Activated CD4-positive, alpha-beta memory T cell treated with anti-CD3 and anti-CD28 coated beads, Interleukin-2, amount 10 ng/mL, durations not matched to agents 7 days and 5 days (primary cell): ENCODE data around the gene LRRC8C. TPM values are rescaled to one million over a fixed set of nuclear protein-coding genes. Genes with fewer than 3 reads are reported as not detected.
"Not testable (repeated sequence)": the region's sequence is repeated elsewhere in the genome, so short reads cannot be mapped to it uniquely, and the experiment has no call there.

Experiments
- CTCF ChIA-PET: fragments of 350-600 bp; sonication (Branson Sonifier 250); formaldehyde crosslinking; loops from one replicate; lab custom pipeline; 2021; ENCODE audit warnings: antibody characterized with exemption, inconsistent platforms; lab: Charles Lee
- POLR2A ChIA-PET: fragments of 350-600 bp; sonication (Branson Sonifier 250); formaldehyde crosslinking; loops from one replicate; lab custom pipeline; 2021; ENCODE audit warnings: antibody characterized with exemption; lab: Charles Lee
- DNase-seq: peaks from one replicate; pipeline ENCODE4 v3.0.0-alpha.2; 2020
- H3K27ac Mint-ChIP-seq: one replicate; pipeline ENCODE4 v1.8.0; 2021; ENCODE audit warnings: mild to moderate bottlenecking, mixed read lengths
- H3K27me3 Mint-ChIP-seq: one replicate; pipeline ENCODE4 v1.8.0; 2021; ENCODE audit warnings: mixed read lengths
- H3K36me3 Mint-ChIP-seq: one replicate; pipeline ENCODE4 v1.8.0; 2021; ENCODE audit warnings: low read depth, mixed read lengths
- H3K4me1 Mint-ChIP-seq: one replicate; pipeline ENCODE4 v1.8.0; 2021; ENCODE audit warnings: mixed read lengths
- H3K4me3 Mint-ChIP-seq: one replicate; pipeline ENCODE4 v1.8.0; 2021; ENCODE audit warnings: mild to moderate bottlenecking, mixed read lengths
- H3K9me3 Mint-ChIP-seq: one replicate; pipeline ENCODE4 v1.8.0; 2021; ENCODE audit warnings: mixed read lengths
- total RNA-seq, 2 experiments: library from RNA; stranded (reverse); gene quantifications; one replicate each; pipeline ENCODE4 v1.2.3, GENCODE V29; 2021

LRRC8C gene
- total RNA-seq, 2 experiments from 2014 or later: 52.5 to 55.6 TPM

GRCh38 chr1:89624715-89625323 lies 8.1 kb upstream of the LRRC8C start:
- peaks cover 46% of the 10 kb centered on the region for H3K36me3 Mint-ChIP-seq
- POLR2A ChIA-PET: interaction anchor here (0.9 to 24.5 kb wide), 3 partner anchors 9 to 32 kb away, joined by 3 to 828 read pairs (median 7); no protein-coding TSS in a partner anchor

GRCh38 chr1:89627596-89627962 lies 5.3 kb upstream of the LRRC8C start:
- peaks cover 47% of the 10 kb centered on the region for H3K36me3 Mint-ChIP-seq
- CTCF ChIA-PET: interaction anchor here (1.0 to 9.4 kb wide), 9 partner anchors 10 to 360 kb away, joined by 3 to 102 read pairs (median 5); no protein-coding TSS in a partner anchor
- peak overlapping the region; percentile 8 for H3K27ac Mint-ChIP-seq
- POLR2A ChIA-PET: interaction anchor here (0.7 to 24.5 kb wide), 8 partner anchors 8 to 737 kb away, joined by 3 to 828 read pairs (median 4); no protein-coding TSS in a partner anchor
- H3K4me1 Mint-ChIP-seq: peaks cover 72% of the 10 kb centered on the region
- no peak for DNase-seq
- no peaks in the 10 kb centered on the region for H3K27me3 Mint-ChIP-seq
- no peaks in the 10 kb centered on the region for H3K9me3 Mint-ChIP-seq
- no peak overlapping the region for H3K4me3 Mint-ChIP-seq

More at GRCh38 chr1:89624715-89625323, 8.1 kb upstream of the LRRC8C start:
- CTCF ChIA-PET: interaction anchor here (1.4 to 9.4 kb wide), 5 partner anchors 8 to 138 kb away, joined by 3 to 102 read pairs (median 10); partner anchors contain the start of gene LRRC8C
- H3K4me3 Mint-ChIP-seq: no peak overlapping the region
- DNase-seq: no peak
- no peaks in the 10 kb centered on the region for H3K27me3 Mint-ChIP-seq
- H3K4me1 Mint-ChIP-seq: peaks cover 64% of the 10 kb centered on the region
- no peaks in the 10 kb centered on the region for H3K9me3 Mint-ChIP-seq
- H3K27ac Mint-ChIP-seq: no peak overlapping the region

GRCh38 chr1:89629146-89629545 lies 3.8 kb upstream of the LRRC8C start:
- ChIA-PET POLR2A (interaction anchor here (0.5 to 24.5 kb wide), 11 partner anchors 8 to 430 kb away, joined by 3 to 828 read pairs (median 4); no protein-coding TSS in a partner anchor), CTCF (interaction anchor here (1.2 to 10.7 kb wide), 10 partner anchors 10 to 146 kb away, joined by 4 to 174 read pairs (median 8); no protein-coding TSS in a partner anchor)
- H3K27me3 Mint-ChIP-seq: no peaks in the 10 kb centered on the region
- peak overlapping the region; percentile 73 for H3K27ac Mint-ChIP-seq
- peaks cover 66% of the 10 kb centered on the region for H3K4me1 Mint-ChIP-seq
- peak overlapping the region; percentile 27 for H3K4me3 Mint-ChIP-seq
- peaks cover 50% of the 10 kb centered on the region for H3K36me3 Mint-ChIP-seq
- no peak for DNase-seq
- H3K9me3 Mint-ChIP-seq: no peaks in the 10 kb centered on the region

- H3K9me3 Mint-ChIP-seq, DNase-seq, H3K27me3 Mint-ChIP-seq: not testable (repeated sequence)
- POLR2A ChIA-PET: interaction anchor here (0.5 to 24.5 kb wide), 12 partner anchors 9 to 430 kb away, joined by 3 to 828 read pairs (median 8); no protein-coding TSS in a partner anchor
- CTCF ChIA-PET: interaction anchor here (0.9 to 10.7 kb wide), 13 partner anchors 10 to 146 kb away, joined by 3 to 174 read pairs (median 4); no protein-coding TSS in a partner anchor
- Mint-ChIP-seq H3K4me3 (peak overlapping the region; percentile 19), H3K4me1 (peaks cover 66% of the 10 kb centered on the region), H3K27ac (peak overlapping the region; percentile 73), H3K36me3 (peaks cover 55% of the 10 kb centered on the region)
Observed at GRCh38 chr1:89629600-89629999, 3.3 kb upstream of the LRRC8C start.

- H3K9me3 Mint-ChIP-seq: no peaks in the 10 kb centered on the region
- H3K27ac Mint-ChIP-seq: peak overlapping the region; percentile 73
- H3K27me3 Mint-ChIP-seq: no peaks in the 10 kb centered on the region
- H3K4me3 Mint-ChIP-seq: peak overlapping the region; percentile 14
- no peak for DNase-seq
- H3K36me3 Mint-ChIP-seq: peaks cover 54% of the 10 kb centered on the region
- ChIA-PET POLR2A (interaction anchor here (0.5 to 24.5 kb wide), 11 partner anchors 9 to 430 kb away, joined by 3 to 828 read pairs (median 35); no protein-coding TSS in a partner anchor), CTCF (interaction anchor here (0.8 to 10.7 kb wide), 16 partner anchors 9 to 147 kb away, joined by 3 to 174 read pairs (median 4); no protein-coding TSS in a partner anchor)
- H3K4me1 Mint-ChIP-seq: peaks cover 68% of the 10 kb centered on the region
Observed at GRCh38 chr1:89630048-89630447, 2.9 kb upstream of the LRRC8C start.

GRCh38 chr1:89631816-89632656 lies 884 bp upstream of the LRRC8C start:
- H3K4me1 Mint-ChIP-seq: peaks cover 71% of the 10 kb centered on the region
- H3K27me3 Mint-ChIP-seq: no peaks in the 10 kb centered on the region
- H3K36me3 Mint-ChIP-seq: peaks cover 53% of the 10 kb centered on the region
- CTCF ChIA-PET: interaction anchor here (1.0 to 10.7 kb wide), 15 partner anchors 9 to 133 kb away, joined by 3 to 174 read pairs (median 6); partner anchors contain the start of gene LRRC8B
- H3K9me3 Mint-ChIP-seq: no peaks in the 10 kb centered on the region
- POLR2A ChIA-PET: interaction anchor here (0.6 to 24.5 kb wide), 24 partner anchors 11 to 211 kb away, joined by 3 to 828 read pairs (median 6); partner anchors contain the start of genes LRRC8B and LRRC8D
- peak overlapping the region; percentile 83 for H3K4me3 Mint-ChIP-seq
- H3K27ac Mint-ChIP-seq: peak overlapping the region; percentile 89
- DNase-seq: no peak

GRCh38 chr1:89633248-89633799 lies 404 bp downstream of the LRRC8C start:
- POLR2A ChIA-PET: interaction anchor here (0.6 to 24.5 kb wide), 27 partner anchors 12 to 210 kb away, joined by 3 to 828 read pairs (median 5); partner anchors contain the start of genes LRRC8B and LRRC8D
- CTCF ChIA-PET: interaction anchor here (0.7 to 10.7 kb wide), 13 partner anchors 10 to 132 kb away, joined by 3 to 174 read pairs (median 5); no protein-coding TSS in a partner anchor
- Mint-ChIP-seq H3K9me3 (no peaks in the 10 kb centered on the region), H3K4me1 (peaks cover 71% of the 10 kb centered on the region), H3K27me3 (no peaks in the 10 kb centered on the region), H3K36me3 (peaks cover 62% of the 10 kb centered on the region), H3K4me3 (peak overlapping the region; percentile 88), H3K27ac (peak overlapping the region; percentile 87)
- DNase-seq: peak; percentile 77

- Mint-ChIP-seq H3K9me3 (no peaks in the 10 kb centered on the region), H3K4me1 (peaks cover 65% of the 10 kb centered on the region), H3K36me3 (peaks cover 58% of the 10 kb centered on the region), H3K27me3 (no peaks in the 10 kb centered on the region), H3K27ac (peak overlapping the region; percentile 87), H3K4me3 (peak overlapping the region; percentile 88)
- POLR2A ChIA-PET: interaction anchor here (0.9 to 24.5 kb wide), 18 partner anchors 13 to 371 kb away, joined by 3 to 828 read pairs (median 7); partner anchors contain the start of gene LRRC8D
- CTCF ChIA-PET: interaction anchor here (1.3 to 10.7 kb wide), 11 partner anchors 11 to 132 kb away, joined by 3 to 174 read pairs (median 9); no protein-coding TSS in a partner anchor
- DNase-seq: peak; percentile 35
Observed at GRCh38 chr1:89633800-89634625, 1.1 kb downstream of the LRRC8C start.

GRCh38 chr1:89635825-89636815 lies 3.2 kb downstream of the LRRC8C start:
- ChIA-PET POLR2A (interaction anchor here (0.7 to 24.5 kb wide), 18 partner anchors 9 to 745 kb away, joined by 3 to 828 read pairs (median 6); partner anchors contain the start of gene GTF2B), CTCF (interaction anchor here (1.2 to 10.7 kb wide), 10 partner anchors 12 to 207 kb away, joined by 3 to 174 read pairs (median 4); no protein-coding TSS in a partner anchor)
- H3K36me3 Mint-ChIP-seq: peaks cover 59% of the 10 kb centered on the region

GRCh38 chr1:89637496-89637895 lies 4.6 kb downstream of the LRRC8C start:
- Mint-ChIP-seq H3K27me3 (no peaks in the 10 kb centered on the region), H3K4me3 (no peak overlapping the region), H3K36me3 (peaks cover 60% of the 10 kb centered on the region), H3K9me3 (peaks cover 2% of the 10 kb centered on the region), H3K27ac (peak overlapping the region; percentile 32), H3K4me1 (peaks cover 53% of the 10 kb centered on the region)
- CTCF ChIA-PET: interaction anchor here (1.1 to 10.7 kb wide), 5 partner anchors 9 to 122 kb away, joined by 4 to 174 read pairs (median 5); no protein-coding TSS in a partner anchor
- POLR2A ChIA-PET: interaction anchor here (0.7 to 24.5 kb wide), 11 partner anchors 9 to 126 kb away, joined by 3 to 828 read pairs (median 4); no protein-coding TSS in a partner anchor
- no peak for DNase-seq

More at GRCh38 chr1:89635825-89636815, 3.2 kb downstream of the LRRC8C start:
- H3K4me3 Mint-ChIP-seq: peak overlapping the region; percentile 61
- H3K27me3 Mint-ChIP-seq: no peaks in the 10 kb centered on the region
- H3K9me3 Mint-ChIP-seq: no peaks in the 10 kb centered on the region
- DNase-seq: no peak
- H3K4me1 Mint-ChIP-seq: peaks cover 57% of the 10 kb centered on the region
- peak overlapping the region; percentile 81 for H3K27ac Mint-ChIP-seq
